ENCODE results near the gene FIP1L1.

FIP1L1 gene

GRCh38 chr4:53476232-53477037 lies 99.0 kb downstream of the FIP1L1 start:
- DNase-seq (ENCODE audit: low spot score) = no peak

DNA sequence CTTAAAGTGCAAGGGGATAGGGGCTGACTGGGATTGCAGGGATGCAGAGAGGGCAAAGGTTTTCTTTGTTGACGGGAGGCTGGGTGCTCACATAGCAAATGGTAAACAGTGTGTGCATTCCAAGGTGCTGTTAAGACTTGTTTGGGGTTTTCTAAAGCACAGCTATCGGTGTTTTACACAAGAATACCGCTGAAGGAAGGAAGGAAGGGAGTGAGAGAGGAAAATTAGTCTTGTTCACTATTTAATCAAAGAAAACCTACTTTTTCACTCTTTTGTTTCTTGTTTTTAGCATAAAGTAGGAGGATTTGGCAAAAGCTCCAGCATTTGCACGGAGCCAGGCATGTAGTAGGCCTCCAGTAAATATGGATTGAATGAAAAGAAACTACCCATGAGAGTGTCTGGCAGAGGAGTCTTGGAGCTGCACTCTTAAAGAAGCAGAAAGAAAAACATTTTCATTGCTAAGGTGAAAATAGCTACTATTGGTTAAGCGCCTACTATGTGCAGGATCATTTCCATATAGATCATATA lies 99.7 kb downstream of the FIP1L1 start:
- DNase-seq (ENCODE audit: low spot score) = no peak

DNA sequence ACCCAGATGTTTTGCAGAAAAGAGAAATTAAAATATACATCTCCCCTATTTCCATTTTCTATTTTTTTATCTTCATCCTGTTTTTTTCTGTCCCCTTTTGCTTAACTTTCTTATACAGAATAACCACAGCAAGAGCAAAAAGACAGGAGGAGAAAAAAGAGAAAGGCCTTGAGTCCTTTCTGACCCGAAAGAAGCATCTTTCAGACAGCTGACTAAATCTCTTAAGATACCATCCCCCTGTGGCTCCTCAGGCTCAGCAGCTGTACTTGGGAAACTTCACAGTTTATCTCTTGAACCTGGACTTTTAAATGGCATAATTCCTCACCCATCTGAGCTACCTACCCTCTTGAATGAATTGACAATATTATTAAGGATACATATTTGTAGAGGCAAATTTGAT lies 100.2 kb downstream of the FIP1L1 start:
- no peak for DNase-seq (ENCODE audit: low spot score)

DNA sequence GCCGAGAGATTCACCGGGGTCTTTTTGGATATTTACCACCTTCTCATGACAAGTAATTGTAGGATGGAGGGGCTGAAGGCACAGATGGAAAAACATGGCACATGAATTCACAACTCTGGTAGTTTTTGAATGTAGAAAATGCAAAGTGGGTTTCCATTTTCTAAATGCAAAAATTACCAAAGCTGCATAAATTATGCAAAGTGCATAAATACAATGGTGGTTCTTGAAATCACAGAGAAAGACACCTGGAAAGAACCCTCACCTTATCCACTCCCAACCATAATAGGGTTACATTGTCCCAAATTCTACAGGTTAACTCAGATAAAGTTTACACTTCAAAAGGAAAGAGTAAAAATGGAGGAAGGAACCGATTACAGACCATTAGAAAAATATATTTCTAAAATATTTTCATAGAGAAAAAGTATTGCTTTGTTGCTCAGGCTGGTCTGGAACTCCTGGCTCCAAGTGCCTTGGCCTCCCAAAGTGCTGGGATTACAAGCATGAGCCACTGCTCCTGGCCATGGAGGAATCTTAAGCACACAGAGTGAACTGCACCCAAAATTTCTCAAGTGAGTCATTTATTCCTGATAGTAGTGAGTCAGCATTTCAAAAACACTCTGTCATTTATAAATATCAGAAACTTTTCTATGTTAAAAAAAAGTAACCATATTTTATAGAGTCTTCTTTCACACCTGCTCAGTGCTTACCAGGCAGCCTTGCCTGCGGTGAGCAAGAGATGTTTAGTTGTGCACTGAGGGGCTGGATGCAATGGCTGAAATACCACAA lies 101.4 kb downstream of the FIP1L1 start:
- no peak for DNase-seq (ENCODE audit: low spot score)

DNA sequence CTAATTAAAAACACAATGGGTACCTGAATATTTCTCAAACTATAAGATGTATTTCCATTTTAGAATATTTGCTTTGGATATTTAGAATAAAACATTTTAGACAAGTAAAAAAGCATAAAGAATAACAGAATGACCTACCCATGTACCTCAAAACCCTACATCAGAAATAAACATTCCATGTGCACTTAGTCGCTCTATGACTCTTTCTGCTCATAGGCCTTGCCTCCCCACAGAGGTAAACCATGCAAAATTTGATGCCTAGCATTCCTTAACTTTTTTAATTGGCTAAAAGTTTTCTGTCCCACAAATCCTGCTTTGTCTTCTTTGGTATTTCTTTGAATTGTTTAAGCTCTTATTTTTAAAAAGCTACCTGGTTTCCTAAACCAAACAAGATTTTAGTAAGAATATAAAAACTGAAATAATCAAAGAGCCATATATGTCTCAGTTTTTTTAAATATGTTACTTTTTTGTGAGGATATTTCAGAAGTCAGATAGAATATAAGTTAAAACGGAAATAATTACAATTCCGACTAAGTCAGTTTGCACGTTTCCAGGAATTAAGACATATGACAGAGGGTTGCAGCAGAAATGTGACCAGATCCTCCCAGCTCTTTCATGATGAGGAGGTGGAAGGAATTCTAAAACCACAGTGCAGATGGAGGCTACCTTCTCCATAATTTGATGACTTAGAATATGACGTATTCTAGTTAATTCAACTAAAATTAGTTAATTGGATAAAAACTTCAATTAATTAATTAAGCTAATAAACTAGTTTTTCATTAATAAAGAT lies 102.5 kb downstream of the FIP1L1 start:
- no peak for DNase-seq (ENCODE audit: low spot score)

DNA sequence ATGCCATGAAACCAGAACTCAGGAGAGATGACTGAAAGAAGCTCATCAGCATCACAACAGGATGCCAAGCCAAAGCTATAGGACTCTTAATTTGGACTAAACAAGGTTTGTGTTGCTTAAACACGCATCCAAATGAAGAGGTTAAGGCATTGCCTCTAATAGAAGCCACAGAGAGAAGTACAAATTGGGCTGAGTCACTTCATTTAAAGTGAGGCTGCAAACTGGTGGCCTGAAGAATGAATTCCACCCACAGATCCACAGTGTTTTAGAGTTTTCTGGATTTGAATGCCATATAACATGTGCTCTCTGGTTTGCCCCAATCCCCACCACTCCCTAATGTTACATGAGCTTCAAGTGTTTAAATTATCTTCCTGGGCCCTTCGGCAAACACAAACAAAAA lies 103.5 kb downstream of the FIP1L1 start:
- no peak for DNase-seq (ENCODE audit: low spot score)

DNA sequence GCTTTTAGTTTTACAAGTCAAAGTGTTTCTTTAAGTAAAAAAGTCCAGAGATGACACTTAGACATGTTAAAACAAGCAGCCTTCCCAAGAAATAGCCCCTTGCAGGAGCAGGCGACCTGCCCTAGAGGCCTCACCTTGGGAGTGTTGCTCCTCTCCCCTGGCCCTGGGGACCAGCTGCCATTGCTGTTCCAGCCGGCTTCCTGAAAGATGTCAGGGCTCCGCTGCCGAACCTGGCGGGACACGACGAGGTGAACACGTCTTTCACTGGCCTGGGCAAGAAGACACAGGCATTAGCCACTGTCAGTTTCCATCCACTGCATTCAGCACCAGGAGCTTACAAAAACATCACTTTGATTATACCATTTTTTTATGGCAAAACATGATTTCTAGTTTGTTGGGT lies 104.1 kb downstream of the FIP1L1 start:
- no peak for DNase-seq (ENCODE audit: low spot score)

GRCh38 chr4:53483250-53483649 lies 105.8 kb downstream of the FIP1L1 start:
- no peak for DNase-seq (ENCODE audit: low spot score)

DNA sequence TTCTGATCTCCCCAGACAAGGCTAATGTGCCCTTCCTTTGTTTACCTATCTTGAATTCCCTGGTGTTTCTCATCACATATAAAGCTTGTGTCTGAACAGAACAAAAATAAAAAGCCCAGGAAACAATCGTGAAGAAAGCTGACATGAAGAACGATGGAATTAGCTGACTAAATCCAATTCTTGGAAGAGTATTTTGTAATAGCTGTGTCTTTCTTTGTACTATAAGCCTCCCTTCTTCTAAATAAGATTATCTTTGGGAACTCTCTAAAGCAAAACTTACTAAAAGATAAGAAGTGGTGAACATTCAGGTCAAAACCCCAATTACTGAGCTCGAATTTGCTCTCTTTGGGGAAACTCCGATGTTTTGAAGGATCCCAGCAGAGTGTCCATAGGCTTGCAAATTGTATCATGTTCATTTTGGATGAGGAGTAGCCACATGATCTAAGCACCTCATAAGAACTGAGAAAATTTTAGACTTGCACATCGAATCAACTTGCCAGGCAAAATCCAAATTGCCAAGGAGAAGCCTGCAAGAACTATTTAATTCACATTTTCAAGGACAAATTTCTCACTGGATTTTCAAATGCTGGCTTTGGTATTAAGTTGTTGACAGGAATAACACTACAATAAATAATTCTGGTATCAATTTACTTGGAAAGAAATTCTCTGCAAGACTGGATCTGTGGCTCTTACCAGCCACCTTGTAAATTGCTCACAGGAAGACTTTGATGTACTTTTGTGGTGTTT lies 107.6 kb downstream of the FIP1L1 start:
- DNase-seq (ENCODE audit: low spot score) = no peak

- no peak for DNase-seq (ENCODE audit: low spot score)
These were observed 108.2 kb downstream of the FIP1L1 start for GRCh38 chr4:53485658-53486040.

- DNase-seq (ENCODE audit: low spot score) = no peak
These were observed 110.3 kb downstream of the FIP1L1 start for GRCh38 chr4:53487766-53488165.

- DNase-seq (ENCODE audit: low spot score) = no peak
These were observed 111.9 kb downstream of the FIP1L1 start for GRCh38 chr4:53489279-53489889.

DNA sequence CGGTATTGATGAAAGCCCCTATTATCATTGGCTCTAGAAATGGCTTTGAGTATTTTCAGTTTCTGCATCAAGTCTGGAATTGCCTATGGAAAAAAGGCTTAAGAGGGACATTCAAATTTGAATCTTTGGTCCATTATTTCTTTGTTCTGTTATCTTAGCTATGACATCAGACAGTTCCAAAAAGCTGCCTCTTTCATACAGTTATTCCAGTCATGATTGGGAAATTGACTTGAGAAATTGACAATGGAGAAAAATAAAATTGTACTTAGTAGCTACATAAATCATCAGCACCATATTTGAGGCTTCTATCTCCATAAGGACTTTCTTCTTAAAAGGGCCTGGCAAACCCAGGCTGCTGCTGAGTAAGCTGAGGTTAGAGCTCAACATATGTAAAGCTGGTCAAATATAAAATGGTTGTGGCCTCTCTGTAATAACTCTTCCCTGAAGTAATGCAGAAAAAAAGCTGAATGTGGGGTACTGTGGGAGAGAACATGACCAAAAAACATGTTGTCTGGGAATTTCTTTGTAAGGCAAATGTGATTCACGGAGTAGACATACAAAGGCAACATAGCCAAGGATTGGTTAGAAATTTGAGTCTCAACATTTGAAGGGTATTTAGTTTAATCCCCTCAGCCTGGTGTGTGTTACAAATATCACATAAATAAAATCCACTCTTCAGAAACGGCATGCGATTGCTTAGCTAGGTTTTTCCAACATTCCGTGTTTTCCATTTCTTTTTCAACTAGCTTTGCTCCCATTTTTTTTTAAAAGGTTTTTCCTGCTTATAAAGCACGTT lies 112.9 kb downstream of the FIP1L1 start:
- no peak for DNase-seq (ENCODE audit: low spot score)

DNA sequence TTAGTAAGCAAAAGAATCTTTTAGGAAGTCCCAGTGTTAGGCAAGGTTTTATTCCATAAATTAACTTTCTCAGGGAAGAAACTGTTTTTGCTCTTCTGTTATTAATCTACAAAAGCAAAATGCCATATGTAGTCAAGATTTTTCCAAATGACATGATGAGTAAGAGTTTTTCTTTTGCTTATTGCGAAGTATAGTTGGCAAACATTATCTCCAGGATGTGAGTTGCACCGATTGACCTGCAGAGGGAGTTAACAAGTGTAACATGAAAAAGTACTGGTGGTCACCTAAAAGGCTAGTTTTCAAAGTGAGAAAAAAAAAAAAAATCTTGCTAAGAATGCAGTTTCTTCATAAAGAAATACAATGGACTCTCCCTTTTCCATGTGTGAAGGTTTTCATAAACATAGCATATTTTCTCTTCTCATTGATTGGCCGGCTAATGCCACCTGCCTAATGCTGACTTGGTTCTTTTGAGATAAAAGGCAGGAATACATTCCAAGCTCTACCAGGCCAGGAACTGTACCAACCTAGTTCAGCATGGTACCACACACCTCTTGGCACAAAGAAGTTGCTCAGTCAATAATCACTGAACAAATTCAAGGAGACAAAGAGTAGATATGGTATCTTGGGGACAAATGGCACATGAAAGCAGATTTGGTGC lies 113.7 kb downstream of the FIP1L1 start:
- peak; percentile 25 for DNase-seq (ENCODE audit: low spot score)

DNA sequence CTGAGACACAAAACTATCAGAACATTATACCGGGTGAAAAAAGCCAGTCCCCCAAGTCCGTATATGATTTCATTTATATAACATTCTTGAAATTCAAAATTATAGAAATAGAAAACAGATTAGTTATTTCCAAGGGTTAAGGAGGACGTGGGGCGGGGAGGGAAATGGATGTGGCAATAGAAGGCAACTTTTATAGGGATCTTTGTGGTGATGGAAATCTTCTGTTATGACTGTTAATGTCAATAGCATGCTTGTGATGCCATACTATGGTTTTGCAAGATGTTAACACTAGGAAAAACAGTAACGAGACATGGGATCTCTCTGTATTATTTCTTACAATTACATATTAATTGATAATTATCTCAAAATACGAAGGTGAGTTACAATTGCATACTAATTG lies 117.4 kb downstream of the FIP1L1 start:
- DNase-seq (ENCODE audit: low spot score) = no peak

DNA sequence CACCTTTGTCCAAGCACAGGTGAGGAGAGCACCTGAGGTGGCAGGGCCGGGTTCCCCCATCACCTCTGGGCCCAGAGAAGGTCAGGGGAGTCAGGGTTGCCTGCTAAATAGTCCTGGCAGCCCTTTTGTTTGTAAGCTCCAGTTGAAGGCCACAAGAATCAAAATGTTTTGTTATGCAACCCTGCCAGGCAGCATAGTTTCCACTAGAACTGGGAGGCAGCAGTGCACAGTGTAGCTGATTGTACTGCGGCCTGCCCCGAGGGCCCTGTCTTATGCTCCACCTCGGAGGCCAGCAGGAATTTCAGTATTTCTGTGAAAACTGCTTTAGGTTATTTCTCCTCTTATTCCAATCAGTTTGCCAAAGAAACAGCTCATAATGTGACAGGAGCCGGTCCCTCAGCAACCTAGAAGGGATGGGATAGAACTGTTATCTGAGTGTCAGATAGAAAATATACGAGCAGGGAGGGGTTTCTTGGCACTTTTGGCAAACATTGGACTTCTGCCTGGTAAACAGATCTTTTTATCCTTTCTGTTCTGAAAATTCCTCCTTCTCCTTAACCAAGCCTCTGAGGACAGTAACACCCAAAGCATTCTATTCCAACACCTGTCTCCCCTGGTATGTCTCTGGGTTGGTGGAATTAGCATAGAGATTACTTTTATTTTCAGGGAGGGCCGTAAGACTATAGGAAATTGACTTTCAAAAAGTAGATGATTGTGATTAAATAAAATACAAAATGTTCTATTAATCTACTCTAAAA lies 120.2 kb downstream of the FIP1L1 start:
- DNase-seq (ENCODE audit: low spot score) = no peak

DNA sequence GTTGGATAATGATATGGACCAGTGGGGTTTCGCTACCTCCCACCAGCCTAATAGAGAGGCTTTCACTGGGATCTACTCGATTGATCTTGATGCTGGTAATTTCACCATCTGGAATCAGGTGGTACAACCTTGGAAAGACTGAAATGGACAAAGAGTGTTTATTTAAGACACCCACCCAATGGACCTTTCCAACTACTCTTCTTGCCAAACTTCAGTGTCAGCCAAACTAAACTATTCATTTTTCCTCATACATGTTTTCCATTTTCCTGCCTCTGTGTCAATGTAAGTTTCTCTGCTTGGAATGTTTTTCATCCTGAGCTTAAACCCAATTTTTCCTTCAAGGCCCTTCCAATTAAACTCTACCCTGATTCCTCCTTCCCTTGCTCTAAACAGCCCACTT lies 121.3 kb downstream of the FIP1L1 start:
- DNase-seq (ENCODE audit: low spot score) = no peak

- DNase-seq (ENCODE audit: low spot score) = no peak
These were observed 122.3 kb downstream of the FIP1L1 start for GRCh38 chr4:53499791-53500190.

- DNase-seq (ENCODE audit: low spot score) = no peak
These were observed 123.1 kb downstream of the FIP1L1 start for GRCh38 chr4:53500546-53500945.
